IgD-negative memory B cell (primary cell): ENCODE results near the gene ICE1. TPM values are rescaled to one million over a fixed set of nuclear protein-coding genes. Genes with fewer than 3 reads are reported as not detected.
"Not testable (repeated sequence)": the region's sequence is repeated elsewhere in the genome, so short reads cannot be mapped to it uniquely, and the experiment has no call there.

ENCODE experiments used
- H3K27ac Mint-ChIP-seq, 3 donors: one replicate each; pipeline ENCODE4 v1.8.0; 2020 to 2022; ENCODE audit warnings: mild to moderate bottlenecking in 3 of 3, mixed read lengths in 3 of 3, moderate library complexity in 1 of 3
- H3K27me3 Mint-ChIP-seq: one replicate; pipeline ENCODE4 v1.8.0; 2021; ENCODE audit warnings: mixed read lengths
- H3K36me3 Mint-ChIP-seq: one replicate; pipeline ENCODE4 v1.8.0; 2020; ENCODE audit warnings: mild to moderate bottlenecking, mixed read lengths
- H3K4me1 Mint-ChIP-seq, 3 donors: one replicate each; pipeline ENCODE4 v1.8.0; 2020 to 2022; ENCODE audit warnings: mixed read lengths in 3 of 3, mild to moderate bottlenecking in 1 of 3
- H3K4me3 Mint-ChIP-seq, 4 donors: one replicate each; pipeline ENCODE4 v1.8.0; 2020 to 2022; ENCODE audit warnings: mild to moderate bottlenecking in 4 of 4, mixed read lengths in 4 of 4, moderate library complexity in 3 of 4
- H3K9me3 Mint-ChIP-seq, 3 donors: one replicate each; pipeline ENCODE4 v1.8.0; 2020 to 2021; ENCODE audit warnings: mixed read lengths in 3 of 3, mild to moderate bottlenecking in 1 of 3
- polyA plus RNA-seq: library from polyadenylated mRNA; unstranded; fragments of 300-500 nt; fragmentation: Illumina TruSeq; gene quantifications from one replicate; pipeline ENCODE4 v1.2.3, GENCODE V29; 2021

Gene ICE1
- polyA plus RNA-seq, 1 donor from 2014 or later: 20.9 TPM

DNA sequence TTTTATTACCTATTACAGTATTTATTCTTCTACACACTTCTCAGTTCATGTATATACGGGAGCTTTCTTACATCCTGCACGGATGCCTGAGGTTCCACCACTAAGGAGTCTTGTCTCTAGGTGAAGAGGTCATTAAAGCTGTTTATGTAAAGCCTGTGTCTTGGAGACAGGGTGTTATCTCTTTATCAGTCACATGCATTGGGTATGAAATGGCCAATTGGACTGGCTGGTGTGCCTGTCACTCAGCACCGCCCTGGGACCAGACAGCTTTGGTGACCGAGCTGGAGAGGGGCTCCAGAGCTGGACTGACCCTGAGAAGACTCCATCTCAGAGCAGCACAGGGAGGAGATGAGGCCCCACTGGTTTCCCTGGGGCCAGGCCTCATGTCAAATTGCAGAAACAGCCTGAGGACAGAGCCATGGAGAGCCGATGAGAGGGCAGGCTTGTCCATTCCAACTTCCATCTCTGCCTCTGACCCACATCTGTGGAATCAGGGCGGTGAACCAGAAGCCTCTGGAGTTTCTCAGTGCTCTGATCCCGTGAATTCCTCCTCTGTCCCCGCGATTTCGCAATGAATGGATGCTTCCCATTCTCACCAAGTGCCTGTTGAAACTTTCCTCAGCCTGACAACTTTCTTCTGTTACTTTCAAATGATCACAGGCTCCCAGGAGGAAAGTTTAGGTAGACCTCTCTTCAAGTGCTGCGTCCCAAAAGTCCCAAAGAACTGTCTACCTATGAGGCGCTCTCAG is 32.2 kb upstream of the ICE1 start:
- not testable (repeated sequence) for H3K36me3 Mint-ChIP-seq, H3K27ac Mint-ChIP-seq, H3K4me3 Mint-ChIP-seq, H3K27me3 Mint-ChIP-seq, H3K9me3 Mint-ChIP-seq, H3K4me1 Mint-ChIP-seq

DNA sequence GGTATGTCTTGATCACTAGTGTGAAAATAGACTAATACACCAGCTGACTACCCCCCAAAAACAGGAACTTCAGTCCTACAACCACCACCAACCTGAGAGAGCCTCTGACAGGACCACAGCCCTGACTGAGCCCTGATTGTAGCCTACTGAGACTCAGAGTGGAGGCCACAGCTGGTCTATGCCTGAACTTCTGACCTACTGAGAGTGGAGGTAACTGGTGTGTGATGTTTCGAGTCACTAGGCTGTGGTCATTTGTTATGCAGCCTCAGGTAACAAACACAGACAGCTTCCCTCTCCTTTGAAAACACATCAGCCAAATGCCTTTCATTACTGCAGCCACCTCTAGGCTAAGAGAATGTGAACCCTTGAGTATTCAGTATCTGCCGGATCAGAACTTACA is 30.0 kb upstream of the ICE1 start:
- not testable (repeated sequence) for H3K27ac Mint-ChIP-seq, H3K27me3 Mint-ChIP-seq, H3K4me3 Mint-ChIP-seq, H3K36me3 Mint-ChIP-seq, H3K4me1 Mint-ChIP-seq, H3K9me3 Mint-ChIP-seq

DNA sequence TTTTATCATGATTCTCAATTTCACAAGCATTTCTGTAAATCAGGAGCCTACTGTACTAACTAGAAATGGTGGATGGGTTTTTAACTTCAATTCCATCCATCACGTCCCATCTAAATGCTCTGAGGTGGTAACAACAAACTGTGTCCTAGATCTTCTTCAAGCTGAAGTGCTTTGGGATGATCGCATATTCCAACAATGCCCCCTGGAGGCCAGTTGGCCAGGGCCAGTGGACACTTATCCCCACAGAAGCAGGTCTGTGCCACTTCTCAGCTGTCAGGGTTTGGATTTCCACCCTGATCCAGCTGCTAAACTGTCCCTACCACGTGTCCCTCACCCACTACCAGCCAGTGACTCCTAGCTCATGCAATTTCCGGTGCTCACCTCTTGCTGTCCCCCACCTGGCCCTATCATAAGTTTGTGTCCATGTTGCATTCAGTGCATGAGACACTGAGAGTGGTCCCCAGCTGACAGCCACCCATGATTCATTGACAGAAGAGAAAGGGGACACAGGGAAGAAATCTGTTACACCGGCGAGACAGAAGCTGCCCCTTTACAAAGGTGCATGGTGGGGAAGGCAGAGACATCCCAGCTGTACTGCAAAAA is 28.0 kb upstream of the ICE1 start:
- not testable (repeated sequence) for H3K27me3 Mint-ChIP-seq, H3K4me1 Mint-ChIP-seq, H3K27ac Mint-ChIP-seq, H3K4me3 Mint-ChIP-seq, H3K36me3 Mint-ChIP-seq
- peaks cover 0 to 15% (median 3%) of the 10 kb centered on the region in 3 donors for H3K9me3 Mint-ChIP-seq

DNA sequence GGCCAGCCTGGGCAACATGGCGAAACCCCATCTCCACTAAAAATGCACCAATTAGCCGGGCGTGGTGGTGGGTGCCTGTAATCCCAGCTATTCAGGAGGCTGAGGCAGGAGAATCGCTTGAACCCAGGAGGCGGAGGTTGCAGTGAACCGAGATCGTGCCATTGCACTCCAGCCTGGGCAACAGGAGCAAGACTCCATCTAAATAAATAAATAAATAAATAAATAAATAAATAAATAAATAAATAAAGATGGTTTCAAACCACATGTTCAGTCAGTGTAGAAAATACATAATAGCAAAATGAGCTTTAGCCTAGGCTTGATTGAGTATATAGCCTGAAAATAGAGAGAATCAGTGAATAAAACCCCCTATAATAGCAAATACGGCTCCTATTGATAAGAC is 27.4 kb upstream of the ICE1 start:
- not testable (repeated sequence) for H3K4me3 Mint-ChIP-seq, H3K27ac Mint-ChIP-seq, H3K27me3 Mint-ChIP-seq, H3K4me1 Mint-ChIP-seq, H3K36me3 Mint-ChIP-seq
- peaks cover 0 to 21% (median 3%) of the 10 kb centered on the region in 3 donors for H3K9me3 Mint-ChIP-seq

DNA sequence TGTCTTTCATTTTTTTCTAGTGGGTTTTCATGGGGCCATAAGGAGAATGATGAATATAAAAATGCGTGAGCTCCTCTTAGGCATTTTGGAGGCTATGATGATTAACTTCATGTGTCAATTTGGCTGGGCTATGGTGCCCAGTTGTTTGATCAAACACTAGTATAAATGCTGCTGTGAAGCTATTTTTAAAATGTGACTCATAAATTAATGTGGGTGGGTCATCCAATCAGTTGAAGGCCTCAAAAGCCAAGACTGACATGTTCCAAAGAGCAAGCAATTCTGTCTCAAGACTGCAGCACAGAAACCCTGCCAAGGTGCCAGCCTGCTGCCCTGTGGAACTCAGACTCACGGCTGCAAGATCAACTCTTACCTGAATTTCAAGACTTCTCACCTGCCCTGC is 24.4 kb upstream of the ICE1 start:
- Mint-ChIP-seq H3K9me3 (peaks cover 0 to 19% (median 2%) of the 10 kb centered on the region in 3 donors), H3K27me3 (no peaks in the 10 kb centered on the region), H3K4me1 (no peaks in the 10 kb centered on the region), H3K4me3 (no peak overlapping the region), H3K27ac (no peak overlapping the region), H3K36me3 (peaks cover 2% of the 10 kb centered on the region)

DNA sequence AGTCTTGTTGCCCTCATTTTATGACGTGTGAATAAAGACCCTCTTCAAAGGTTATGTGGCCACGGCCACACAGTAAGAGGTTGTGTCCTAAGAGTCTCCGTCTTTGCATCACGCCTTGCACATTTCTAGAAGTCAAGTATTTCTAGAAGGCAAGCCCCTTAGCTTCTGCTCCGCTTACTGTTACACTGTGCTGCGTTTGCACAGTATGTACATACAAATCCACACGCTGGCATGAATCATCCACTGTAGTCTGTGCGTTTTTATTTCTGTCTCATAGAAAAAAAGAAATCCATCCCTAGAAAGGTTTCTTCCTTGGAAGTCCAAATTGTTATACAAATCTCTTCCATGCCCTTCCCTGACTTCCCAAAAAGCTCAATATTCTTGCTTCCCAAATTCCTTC is 21.4 kb upstream of the ICE1 start:
- H3K4me3 Mint-ChIP-seq: no peak overlapping the region
- H3K27me3 Mint-ChIP-seq: no peaks in the 10 kb centered on the region
- peaks cover 4% of the 10 kb centered on the region for H3K36me3 Mint-ChIP-seq
- H3K27ac Mint-ChIP-seq: no peak overlapping the region
- peaks cover 0 to 19% (median 0%) of the 10 kb centered on the region in 3 donors for H3K9me3 Mint-ChIP-seq
- no peaks in the 10 kb centered on the region for H3K4me1 Mint-ChIP-seq

DNA sequence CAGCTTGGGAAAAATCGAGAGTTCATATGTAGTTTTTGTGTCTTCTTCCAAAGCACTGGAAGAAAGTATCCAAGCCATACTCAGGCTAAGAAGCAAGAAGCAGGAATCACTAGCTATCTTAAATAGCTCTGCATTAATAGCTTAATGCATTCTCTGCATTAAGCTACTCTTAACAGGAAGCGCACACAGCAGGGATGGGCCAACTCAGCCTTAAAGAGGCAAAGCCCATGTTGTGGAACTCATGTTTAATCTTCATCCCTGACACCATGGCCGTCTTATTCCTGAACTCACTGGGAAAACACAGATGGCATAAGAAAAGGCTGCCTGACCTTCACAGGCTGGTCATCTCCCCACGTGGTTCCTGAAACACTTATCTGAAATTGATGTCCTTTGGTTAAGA is 18.7 kb upstream of the ICE1 start:
- H3K27me3 Mint-ChIP-seq: no peaks in the 10 kb centered on the region
- no peaks in the 10 kb centered on the region for H3K4me1 Mint-ChIP-seq
- no peak overlapping the region for H3K27ac Mint-ChIP-seq
- no peak overlapping the region for H3K4me3 Mint-ChIP-seq
- H3K36me3 Mint-ChIP-seq: peaks cover 2% of the 10 kb centered on the region
- H3K9me3 Mint-ChIP-seq: peaks cover 0 to 24% (median 0%) of the 10 kb centered on the region in 3 donors

DNA sequence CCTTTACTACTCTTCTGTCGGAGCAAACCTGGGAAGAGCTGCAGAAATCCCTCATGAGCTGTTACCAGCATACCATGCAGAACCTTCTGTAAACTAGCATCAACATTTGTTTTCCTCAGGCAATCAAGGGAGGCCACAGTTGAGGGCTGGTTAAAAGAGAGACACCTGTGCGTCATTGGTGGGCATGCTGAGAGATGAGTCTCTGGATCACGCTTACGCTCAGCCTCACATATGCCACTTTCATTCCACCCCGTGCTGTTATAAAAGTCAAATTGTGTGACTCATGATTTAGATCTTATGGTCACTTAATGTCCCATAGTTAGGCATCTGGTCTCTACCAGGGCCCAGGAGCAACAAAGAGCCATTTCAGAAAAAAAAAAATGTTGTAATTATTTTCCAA is 18.1 kb upstream of the ICE1 start:
- Mint-ChIP-seq H3K27ac (no peak overlapping the region), H3K36me3 (peaks cover 2% of the 10 kb centered on the region), H3K27me3 (no peaks in the 10 kb centered on the region), H3K4me1 (no peaks in the 10 kb centered on the region), H3K9me3 (peaks cover 0 to 19% (median 0%) of the 10 kb centered on the region in 3 donors), H3K4me3 (no peak overlapping the region)

DNA sequence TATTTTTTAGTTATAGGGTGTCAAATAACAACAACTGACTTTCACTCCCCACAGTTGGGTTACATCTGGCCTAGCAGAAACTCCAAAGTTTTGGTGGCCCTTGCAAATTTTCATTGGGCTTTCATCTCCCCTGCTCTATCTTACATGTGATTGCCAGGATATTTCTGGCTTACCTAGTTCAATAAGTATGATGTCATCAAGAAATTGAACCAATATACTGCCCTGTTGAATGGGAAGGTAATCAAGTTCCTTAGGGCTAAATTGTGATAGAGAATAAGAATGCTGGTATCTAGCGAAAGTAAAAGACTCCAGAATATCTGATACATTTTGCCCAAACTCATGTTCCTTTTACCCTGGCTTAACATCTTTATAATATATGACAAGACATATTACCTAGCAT is 17.0 kb upstream of the ICE1 start:
- Mint-ChIP-seq H3K4me1 (no peaks in the 10 kb centered on the region), H3K27ac (no peak overlapping the region), H3K4me3 (no peak overlapping the region), H3K27me3 (no peaks in the 10 kb centered on the region), H3K36me3 (peaks cover 2% of the 10 kb centered on the region), H3K9me3 (peaks cover 0 to 15% (median 0%) of the 10 kb centered on the region in 3 donors)

DNA sequence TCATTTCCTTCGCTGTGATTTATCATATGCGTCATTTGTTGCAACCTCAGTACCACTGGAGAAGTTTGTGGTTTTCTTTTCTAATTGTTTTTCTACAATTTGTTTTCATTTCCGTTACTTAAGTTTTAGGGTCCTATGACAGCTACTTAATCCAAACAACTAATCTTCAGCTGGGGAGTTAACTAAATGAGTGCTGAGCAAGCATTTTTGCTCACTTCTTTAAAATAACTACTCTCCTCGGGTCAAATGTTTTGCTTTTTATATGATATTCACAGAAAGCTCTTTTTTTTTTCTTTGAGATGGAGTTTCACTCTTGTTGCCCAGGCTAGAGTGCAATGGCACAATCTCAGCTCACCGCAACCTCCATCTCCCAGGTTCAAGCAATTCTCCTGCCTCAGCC is 14.6 kb upstream of the ICE1 start:
- Mint-ChIP-seq H3K4me3 (no peak overlapping the region), H3K27ac (no peak overlapping the region), H3K36me3 (peaks cover 10% of the 10 kb centered on the region), H3K27me3 (no peaks in the 10 kb centered on the region), H3K9me3 (peaks cover 8 to 23% (median 8%) of the 10 kb centered on the region in 3 donors), H3K4me1 (no peaks in the 10 kb centered on the region)

DNA sequence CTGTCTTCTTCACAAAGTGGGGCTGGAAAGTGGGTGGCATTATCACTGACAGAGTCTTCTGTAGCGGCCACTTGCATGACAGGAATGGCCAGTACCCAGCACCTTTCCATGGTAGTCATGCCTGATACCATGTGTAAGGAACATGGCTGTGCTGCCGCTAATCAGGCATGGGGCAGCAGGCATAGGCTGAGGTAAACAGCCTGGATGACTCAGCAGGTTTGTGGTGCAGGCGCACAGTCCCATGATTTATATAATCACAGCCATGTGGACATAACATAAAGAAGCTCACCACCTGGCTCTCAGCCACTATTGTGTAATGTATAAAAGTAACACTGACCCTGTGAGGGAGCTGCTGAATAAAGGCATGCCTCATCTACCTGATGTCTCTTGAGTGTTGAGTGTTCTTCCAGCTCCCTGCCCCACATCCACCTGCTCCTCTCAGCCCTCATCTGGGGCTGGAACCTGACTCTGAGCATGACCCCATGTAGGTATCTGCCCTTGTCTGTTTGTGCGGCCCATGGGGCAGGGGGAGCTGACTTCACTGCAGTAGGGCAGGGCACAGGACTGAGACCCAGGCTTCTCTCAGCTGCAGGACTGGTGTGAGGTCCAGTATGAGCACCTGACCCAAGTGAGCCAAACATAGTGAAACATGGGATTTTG is 13.2 kb upstream of the ICE1 start:
- peaks cover 9% of the 10 kb centered on the region for H3K36me3 Mint-ChIP-seq
- H3K27me3 Mint-ChIP-seq: no peaks in the 10 kb centered on the region
- H3K4me3 Mint-ChIP-seq: peak overlapping the region in 1 of 4 donors; percentile 27
- H3K4me1 Mint-ChIP-seq: no peaks in the 10 kb centered on the region
- no peak overlapping the region for H3K27ac Mint-ChIP-seq
- H3K9me3 Mint-ChIP-seq: peaks cover 8 to 23% (median 10%) of the 10 kb centered on the region in 3 donors

DNA sequence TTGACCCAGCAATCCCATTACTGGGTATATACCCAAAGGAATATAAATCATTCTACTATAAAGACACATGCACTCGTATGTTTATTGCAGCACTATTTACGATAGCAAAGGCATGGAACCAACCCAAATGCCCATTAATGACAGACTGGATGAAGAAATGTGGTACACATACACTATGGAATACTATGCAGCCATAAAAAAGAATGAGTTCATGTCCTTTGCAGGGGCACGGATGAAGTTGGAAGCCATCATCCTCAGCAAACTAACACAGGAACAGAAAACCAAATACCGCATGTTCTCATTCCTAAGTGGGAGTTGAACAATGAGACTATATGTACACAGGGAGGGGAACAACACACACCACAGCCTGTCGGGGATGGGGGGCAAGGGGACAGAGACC is 8.6 kb upstream of the ICE1 start:
- not testable (repeated sequence) for H3K36me3 Mint-ChIP-seq, H3K27ac Mint-ChIP-seq, H3K27me3 Mint-ChIP-seq, H3K4me1 Mint-ChIP-seq
- H3K4me3 Mint-ChIP-seq: peak overlapping the region in 1 of 4 donors; percentile 50
- H3K9me3 Mint-ChIP-seq: peaks cover 8 to 15% (median 10%) of the 10 kb centered on the region in 3 donors

DNA sequence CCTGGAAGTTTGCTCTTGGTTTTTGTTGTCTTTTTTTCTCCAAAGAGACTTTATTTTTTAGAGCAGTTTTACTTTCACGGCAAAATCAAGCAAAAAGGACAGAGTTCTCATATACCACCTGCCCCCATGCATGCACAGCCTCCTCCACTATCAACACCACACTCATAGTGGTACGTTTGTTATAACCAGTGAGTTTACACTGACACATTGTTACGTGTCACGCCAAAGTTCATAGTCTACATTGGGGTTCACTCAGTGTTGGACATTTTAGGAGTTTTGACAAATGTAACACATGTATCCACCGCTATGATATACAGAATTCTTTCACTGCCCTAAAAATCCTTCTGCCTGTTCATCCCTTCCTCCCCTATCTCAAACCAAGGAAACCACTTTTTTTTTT is 7.5 kb upstream of the ICE1 start:
- Mint-ChIP-seq H3K9me3 (peaks cover 8 to 13% (median 10%) of the 10 kb centered on the region in 3 donors), H3K27ac (no peak overlapping the region), H3K4me3 (no peak overlapping the region), H3K27me3 (no peaks in the 10 kb centered on the region), H3K36me3 (peaks cover 9% of the 10 kb centered on the region), H3K4me1 (peaks cover 0 to 7% (median 4%) of the 10 kb centered on the region in 3 donors)

DNA sequence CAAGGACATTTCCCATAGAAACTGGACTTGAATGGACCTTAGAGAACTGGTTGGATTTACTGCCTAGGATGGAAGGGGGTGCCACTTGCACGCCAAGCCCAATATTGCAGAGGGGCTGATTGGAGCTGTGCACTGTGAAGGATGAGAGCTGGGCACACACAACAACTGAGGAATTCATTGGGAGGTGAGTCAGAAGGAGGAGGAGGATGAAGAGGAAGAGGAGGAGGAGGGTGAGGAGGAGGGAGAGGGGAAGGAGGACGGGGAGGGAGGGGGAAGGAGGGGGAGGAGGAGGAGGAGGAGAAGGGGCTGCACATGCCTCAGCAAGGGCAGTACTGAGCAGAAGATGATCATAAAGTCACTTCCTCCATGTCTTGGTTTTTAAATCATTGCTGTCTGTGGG is 5.7 kb upstream of the ICE1 start:
- H3K4me1 Mint-ChIP-seq: peaks cover 11 to 16% (median 15%) of the 10 kb centered on the region in 3 donors
- H3K4me3 Mint-ChIP-seq: no peak overlapping the region
- peaks cover 1% of the 10 kb centered on the region for H3K36me3 Mint-ChIP-seq
- no peaks in the 10 kb centered on the region for H3K27me3 Mint-ChIP-seq
- H3K27ac Mint-ChIP-seq: no peak overlapping the region
- H3K9me3 Mint-ChIP-seq: peaks cover under 1 to 2% (median under 1%) of the 10 kb centered on the region in 3 donors

DNA sequence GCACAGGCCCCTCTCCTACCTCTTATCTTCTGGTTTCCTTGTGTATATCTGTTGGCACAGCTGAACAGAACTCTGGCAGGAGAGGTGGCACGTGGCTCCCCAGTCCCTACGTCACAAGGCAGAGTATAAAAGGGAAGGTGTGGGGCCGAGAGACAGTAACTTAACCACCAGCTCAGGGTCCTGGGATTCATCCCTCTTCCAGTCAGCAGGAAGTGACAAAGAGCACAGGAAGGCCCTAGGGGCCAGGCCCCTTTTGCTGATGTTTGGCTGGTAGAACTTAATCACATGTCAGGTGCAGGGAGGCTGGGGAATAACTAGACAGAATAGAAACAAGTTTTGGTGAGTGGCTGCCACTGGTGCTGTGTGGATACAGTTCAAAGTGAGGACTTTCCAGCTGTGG is 4.5 kb upstream of the ICE1 start:
- Mint-ChIP-seq H3K27me3 (no peaks in the 10 kb centered on the region), H3K36me3 (peaks cover 1% of the 10 kb centered on the region), H3K4me1 (peaks cover 12 to 22% (median 15%) of the 10 kb centered on the region in 3 donors), H3K9me3 (peaks cover 0 to 2% (median 0%) of the 10 kb centered on the region in 3 donors), H3K27ac (peak overlapping the region in 1 of 3 donors; percentile 30), H3K4me3 (no peak overlapping the region)
